Measurements from ENCODE around the gene TCF4.

Gene TCF4

DNA sequence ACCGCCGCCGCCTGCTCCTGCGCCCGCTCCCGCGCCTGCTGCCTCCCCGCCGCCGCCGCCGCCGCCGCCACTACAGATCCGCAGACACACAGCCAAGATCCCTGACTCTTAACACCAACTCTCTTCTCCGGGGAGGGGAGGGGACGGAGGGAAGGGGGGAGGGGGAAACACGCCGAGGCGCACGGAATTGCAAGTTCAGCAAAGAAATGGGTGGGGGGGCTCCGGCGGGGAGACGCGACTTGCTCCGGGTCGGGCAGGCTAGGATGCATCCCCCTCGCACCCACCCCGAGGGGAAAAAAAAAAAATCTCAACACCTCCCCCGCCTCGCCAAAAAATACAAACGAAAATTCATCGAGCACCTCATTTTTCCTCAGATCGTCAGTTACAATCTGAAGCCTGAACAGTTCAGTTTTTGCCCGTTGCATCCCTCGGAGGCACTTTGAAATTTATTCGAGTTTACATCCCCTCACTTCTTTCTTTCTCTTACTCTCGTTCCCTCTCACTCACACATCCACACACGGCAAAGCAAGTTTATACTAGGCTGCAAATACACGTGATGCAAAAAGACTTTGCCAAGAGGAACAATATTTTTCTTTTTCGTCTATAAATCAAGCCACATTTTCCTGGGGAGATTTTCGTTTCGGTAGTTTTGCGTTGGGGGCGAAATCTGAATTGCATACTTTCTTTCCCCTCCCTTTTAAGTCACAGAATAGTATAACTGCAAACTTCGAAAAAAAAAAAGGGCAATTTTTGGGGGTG lies at the start of gene TCF4:
Gene TCF4 (minus strand): TSS at position 82 of the 759 bp plus-strand sequence. CDS start 1,076 bp downstream, outside the sequence.
- peak; percentile 19 to 74 for DNase-seq

DNA sequence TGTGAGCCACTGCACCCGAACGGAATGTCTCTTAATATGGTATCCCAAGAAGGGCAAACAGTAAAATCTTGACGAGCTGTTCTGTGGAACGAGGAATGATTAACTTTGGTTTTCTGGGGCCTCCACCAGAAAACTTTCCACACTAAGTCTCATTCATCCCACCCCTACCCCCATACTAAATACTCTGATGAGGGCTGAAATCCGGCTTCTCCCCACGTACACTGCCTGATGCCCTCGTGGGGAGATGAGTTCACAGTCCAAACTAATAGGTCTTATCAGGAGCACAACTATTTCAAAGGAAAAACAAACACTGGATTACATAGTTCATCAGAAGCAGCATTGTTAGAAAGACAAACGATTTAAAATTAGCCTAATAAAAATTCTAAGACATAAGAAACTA lies 49.2 kb upstream of the TCF4 start:
- no peak for DNase-seq

DNA sequence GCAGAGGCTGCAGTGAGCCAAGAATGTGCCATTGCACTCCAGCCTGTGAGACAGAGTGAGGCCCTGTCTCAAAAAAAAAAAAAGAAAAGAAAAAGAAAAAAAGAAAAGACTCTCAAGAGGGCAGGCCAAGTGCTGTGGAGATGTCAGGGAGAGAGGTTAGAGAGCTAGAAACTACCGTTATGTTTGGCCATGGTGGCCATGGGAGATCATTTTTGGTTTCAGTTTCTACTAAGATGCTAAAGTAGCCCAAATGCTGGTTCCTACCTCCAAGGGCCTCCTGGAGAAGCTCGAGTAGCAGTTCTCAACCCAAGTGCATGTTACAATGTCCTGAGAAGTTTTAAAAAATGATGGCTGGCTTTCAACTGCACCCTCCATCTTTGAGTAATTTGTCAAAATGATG lies 47.4 kb upstream of the TCF4 start:
- no peak for DNase-seq

GRCh38 chr18:55634545-55634944 lies 46.6 kb upstream of the TCF4 start:
- DNase-seq, result no peak

DNA sequence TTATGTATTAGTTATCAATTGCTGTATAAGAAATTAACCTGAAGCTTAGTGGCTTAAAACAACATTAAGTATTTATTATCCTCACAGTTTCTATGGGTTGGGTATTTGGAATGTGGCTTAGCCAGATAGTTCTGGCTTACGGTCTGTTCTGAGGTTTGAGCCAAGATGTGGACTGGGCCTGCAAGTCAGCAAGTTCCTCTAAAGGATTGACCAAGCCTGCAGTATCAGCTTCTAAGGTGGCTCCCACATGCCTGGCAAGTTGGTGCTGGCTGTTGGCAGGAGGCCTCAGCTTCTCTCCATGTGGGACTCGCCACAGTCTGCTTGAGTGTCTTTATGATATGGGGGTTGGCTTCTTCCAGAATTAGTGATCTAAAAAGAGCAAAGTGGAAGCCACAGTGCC lies 45.0 kb upstream of the TCF4 start:
- DNase-seq, result no peak

GRCh38 chr18:55629133-55629532 lies 41.1 kb upstream of the TCF4 start:
- no peak for DNase-seq

DNA sequence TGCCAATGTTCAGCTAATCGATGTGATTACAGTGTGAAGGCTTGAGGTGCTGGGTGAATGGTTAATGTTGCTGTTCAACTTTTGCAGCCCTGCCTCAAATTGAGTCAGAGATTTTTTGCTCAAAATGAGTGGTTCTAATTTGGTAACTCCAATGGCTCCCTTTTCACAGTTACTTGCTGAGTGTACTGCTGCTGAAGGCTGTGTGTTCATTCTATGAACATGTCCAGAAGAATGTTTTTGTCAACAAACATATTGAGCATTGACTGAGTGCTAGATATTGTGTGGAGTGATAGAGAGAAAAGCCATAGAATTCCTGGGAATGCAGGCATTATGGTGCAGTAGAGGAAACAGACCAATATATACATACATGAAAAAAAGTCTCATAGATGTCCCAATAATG lies 39.0 kb upstream of the TCF4 start:
- no peak for DNase-seq

GRCh38 chr18:55625901-55626300 lies 37.9 kb upstream of the TCF4 start:
- DNase-seq, result no peak

DNA sequence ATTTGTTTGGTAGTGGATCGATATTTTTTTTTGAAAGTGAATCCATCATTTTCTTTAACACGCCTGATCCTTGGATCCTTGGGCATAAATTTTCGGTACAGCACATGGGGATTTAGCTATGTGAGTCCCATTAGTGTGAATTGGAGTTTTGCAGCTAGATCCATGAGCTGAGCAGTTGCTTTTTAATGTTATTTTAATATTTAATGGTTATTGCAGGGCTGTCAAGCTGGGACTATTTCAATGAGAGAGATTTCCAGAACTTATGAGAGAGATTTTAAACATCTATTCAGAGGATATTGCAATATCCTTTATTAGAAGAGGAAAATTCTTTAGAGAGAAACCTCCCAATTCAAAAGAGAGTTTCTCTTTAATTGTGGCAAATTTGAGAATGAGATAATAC lies 35.6 kb upstream of the TCF4 start:
- DNase-seq, result no peak

DNA sequence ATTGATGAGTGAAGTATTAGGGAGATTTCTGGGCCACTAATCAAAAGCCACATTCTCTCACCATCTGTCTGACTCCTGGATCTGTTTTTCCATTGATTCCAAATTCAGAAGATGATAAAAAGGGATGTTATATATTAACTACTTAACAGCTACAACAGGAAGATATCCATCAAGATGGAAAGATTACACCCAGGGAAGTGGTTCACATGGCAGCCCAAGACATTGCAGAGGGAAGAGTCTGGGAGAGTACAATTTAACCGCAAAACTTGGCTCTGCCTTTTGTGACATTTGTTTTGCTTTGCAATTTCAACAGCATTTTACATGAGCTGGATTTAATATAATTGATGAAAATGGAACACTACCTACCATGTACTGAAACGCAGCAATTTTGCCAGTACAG lies 22.5 kb upstream of the TCF4 start:
- DNase-seq, result no peak

DNA sequence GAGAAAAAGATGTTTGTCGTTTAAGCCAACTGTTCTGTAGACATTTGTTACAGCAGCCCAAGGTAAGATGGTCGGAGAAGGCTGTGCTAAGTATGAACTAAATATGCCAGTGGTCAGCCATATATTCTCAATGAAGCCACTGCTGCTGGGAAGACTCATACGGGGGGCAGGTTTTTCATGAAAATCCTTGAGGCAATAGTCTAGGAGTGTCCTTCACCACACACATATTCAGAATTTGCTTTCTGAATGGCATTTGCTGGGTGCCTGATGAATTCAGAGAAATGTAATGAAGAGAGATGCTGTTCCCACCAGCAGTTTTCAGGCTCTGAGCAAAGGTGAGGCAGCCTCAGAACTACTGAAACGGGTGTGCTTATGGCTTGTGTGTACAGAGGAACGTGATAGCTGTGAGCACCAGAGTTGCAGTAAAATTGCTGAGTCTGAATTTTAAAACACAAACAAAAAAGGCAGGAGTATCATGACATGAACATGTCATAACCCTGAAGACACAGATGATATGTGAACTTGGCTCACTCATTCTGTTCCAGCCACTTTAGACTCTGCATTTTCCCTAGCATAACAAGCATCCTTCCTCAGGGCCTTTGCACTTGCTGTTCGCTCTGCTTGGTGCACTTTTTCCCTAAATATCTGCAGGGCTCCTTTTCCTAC lies 21.3 kb upstream of the TCF4 start:
- no peak for DNase-seq

DNA sequence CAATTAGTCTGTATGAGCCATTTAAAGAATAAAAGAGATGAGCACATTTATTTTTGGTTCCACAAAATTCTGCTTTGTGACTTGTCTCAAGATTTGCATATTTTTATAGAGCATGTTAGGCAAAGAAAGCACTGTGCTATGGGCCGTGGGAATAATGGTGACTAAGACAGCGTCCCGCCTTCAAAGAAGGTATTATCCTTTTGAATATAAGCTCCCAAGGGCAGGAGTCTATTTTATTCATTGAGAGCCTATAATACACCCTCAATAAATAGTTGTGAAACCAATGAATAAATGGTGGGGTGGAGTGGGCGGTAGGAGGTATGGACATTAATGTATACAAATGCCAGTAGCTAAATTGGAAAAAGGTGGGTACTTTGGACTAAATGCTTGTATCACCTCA lies 20.5 kb upstream of the TCF4 start:
- DNase-seq, result no peak

GRCh38 chr18:55607773-55608172 lies 19.8 kb upstream of the TCF4 start:
- no peak for DNase-seq

DNA sequence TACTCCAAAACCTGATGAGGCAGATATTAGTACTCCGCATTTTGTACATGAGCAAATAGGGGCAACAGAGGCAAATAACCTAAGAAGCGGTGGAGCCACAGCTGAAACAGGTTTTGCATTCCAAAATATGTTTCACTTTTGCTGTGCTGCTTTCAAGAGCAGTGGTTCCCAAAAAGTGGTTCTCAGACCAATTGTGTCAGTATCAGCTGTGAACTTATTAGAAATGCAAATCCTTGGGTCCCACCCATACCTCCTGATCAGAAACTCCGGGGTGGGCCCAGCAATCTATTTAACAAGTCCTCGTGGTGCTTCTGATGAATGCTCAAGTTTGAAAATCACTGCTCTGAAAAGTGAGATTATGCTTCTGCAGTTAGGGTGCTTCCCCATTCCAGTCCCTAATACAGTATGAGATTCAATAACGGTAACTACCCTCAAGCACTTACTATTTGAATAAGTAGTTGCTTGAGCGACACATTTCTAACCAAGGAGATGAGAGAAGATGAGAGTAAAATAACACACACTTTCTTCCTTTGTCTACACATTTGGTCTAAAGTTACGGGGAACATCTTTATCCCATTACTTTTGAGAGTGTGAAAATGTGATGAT lies 17.8 kb upstream of the TCF4 start:
- no peak for DNase-seq

- no peak for DNase-seq
Measured at GRCh38 chr18:55603775-55604174, 15.8 kb upstream of the TCF4 start.

DNA sequence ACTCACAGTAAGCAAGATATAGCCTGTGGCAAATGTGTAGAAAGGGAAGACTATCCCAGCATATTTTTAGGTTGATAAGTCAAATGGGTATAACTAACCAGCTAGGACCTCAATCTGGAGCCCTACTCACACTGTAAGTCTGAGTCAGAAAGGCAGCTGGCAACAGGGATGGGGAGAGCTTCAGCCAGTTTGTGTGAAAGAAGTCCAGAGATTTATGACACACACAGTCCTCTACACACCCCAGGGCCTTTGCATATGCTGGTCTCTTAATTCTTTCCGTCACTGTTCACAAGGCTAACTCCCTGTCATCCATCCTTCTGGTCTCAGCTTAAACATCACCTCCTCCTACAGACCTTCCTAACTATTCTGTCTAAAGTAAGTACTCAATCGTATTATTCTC lies 5.9 kb upstream of the TCF4 start:
- no peak for DNase-seq

GRCh38 chr18:55592572-55592971 lies 4.6 kb upstream of the TCF4 start:
- no peak for DNase-seq

GRCh38 chr18:55592106-55592505 lies 4.1 kb upstream of the TCF4 start:
- DNase-seq, result no peak

GRCh38 chr18:55589625-55590291 lies 1.8 kb upstream of the TCF4 start:
- DNase-seq, result peak; percentile 91 to 95

GRCh38 chr18:55588870-55589595 lies 1.0 kb upstream of the TCF4 start:
- peak; percentile 18 to 48 for DNase-seq

DNA sequence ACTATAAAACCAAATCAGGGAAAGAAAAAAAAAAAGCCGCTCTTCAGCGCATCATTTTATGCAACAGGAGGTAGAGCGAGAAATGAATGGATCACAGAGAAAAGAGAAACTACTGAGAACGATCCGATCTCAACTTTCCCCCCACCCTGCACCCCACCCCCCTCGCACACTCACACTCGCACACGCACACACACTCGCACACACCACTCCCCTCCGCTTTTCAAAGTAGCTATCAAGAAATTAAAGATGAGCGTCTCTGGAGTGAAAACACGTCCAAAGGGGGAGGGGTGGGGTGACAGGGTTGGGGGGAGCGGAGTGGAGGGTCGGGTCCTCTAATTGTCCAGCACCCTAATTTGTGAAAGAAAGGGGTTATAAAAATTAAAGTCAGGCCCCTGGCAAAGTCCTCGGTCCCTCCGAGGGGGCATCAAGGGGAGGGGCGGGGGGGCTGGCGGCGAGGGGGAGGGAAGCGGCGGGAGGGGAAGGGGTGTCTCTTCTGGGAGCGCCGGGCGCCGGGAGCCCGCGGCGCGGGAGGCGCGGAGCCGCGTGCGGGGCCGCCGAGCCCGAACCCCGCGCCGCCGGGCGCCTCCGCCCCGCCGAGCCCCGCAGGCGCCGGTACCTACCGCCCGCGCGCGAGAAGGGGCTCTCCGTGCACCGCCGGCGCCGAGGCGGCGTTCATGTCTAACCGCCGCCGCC lies 428 bp downstream of the TCF4 start:
- DNase-seq, result peak; percentile 10 to 42

DNA sequence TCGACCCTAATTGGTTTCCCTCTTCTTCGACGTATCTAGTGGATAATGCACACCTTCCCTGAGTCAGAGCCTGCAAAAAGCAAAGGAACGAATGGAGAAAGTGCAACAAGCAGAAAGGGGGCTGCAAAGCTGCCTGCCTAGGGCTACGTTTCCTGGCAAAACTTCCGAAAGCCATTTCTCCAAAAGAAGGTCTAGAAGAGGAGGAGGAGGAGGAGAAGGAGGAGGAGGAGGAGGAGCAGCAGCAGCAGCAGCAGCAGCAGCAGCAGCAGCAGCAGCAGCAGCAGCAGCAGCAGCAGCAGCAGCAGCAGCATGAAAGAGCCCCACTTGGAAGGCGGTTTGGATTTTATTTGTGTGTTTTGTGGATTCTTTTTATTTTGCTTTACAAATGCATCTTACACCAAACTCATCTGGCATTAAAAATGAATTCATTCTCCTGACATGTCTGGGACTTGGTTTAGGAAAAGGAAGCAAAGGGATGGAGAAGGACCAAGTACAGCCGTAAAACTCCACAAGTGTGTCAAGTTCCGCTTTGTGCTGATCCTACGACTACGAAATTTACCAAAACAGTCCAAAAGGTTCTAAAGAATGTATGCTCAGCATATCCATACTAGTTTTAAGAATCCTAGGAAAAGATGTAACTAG lies 2.0 kb downstream of the TCF4 start:
- peak in 1 of 2 experiments; percentile 14 for DNase-seq

Data from NCI-H524 (cell line).